Measurements from ENCODE around the gene FOXK1.

Gene FOXK1

GRCh38 chr7:4766666-4767519, 84.8 kb downstream of the FOXK1 start:
- no peak for DNase-seq

- DNase-seq, result no peak
These were observed 86.8 kb downstream of the FOXK1 start for GRCh38 chr7:4768597-4769569.

- DNase-seq, result no peak
These were observed 87.7 kb downstream of the FOXK1 start for GRCh38 chr7:4769761-4770160.

- no peak for DNase-seq
These were observed 88.8 kb downstream of the FOXK1 start for GRCh38 chr7:4770886-4771285.

- DNase-seq, result no peak
These were observed 89.6 kb downstream of the FOXK1 start for GRCh38 chr7:4771737-4772136.

- no peak for DNase-seq
These were observed 90.2 kb downstream of the FOXK1 start for GRCh38 chr7:4772306-4772705.

GRCh38 chr7:4774007-4774406, 91.9 kb downstream of the FOXK1 start:
- no peak for DNase-seq

GRCh38 chr7:4774658-4775249, 92.7 kb downstream of the FOXK1 start:
- DNase-seq, result no peak

- DNase-seq, result peak; percentile 97
These were observed 93.3 kb downstream of the FOXK1 start, which contains the start of gene AP5Z1 for GRCh38 chr7:4775250-4775847. AP5Z1 (plus strand) TSS chr7:4775623; CDS start chr7:4775716, 93 bp downstream.

- DNase-seq, result peak; percentile 59
These were observed 93.9 kb downstream of the FOXK1 start for GRCh38 chr7:4775848-4776623.

- DNase-seq, result no peak
These were observed 97.0 kb downstream of the FOXK1 start for GRCh38 chr7:4779118-4779517.

- no peak for DNase-seq
These were observed 99.4 kb downstream of the FOXK1 start for GRCh38 chr7:4781366-4782069.

GRCh38 chr7:4782333-4783291, 100.5 kb downstream of the FOXK1 start:
- DNase-seq, result no peak

GRCh38 chr7:4783292-4783652, 101.2 kb downstream of the FOXK1 start:
- DNase-seq, result no peak

- no peak for DNase-seq
These were observed 101.8 kb downstream of the FOXK1 start for GRCh38 chr7:4783762-4784351.

GRCh38 chr7:4784799-4785198, 102.7 kb downstream of the FOXK1 start:
- no peak for DNase-seq

GRCh38 chr7:4785371-4785770, 103.3 kb downstream of the FOXK1 start:
- no peak for DNase-seq

GRCh38 chr7:4786015-4786414, 103.9 kb downstream of the FOXK1 start:
- no peak for DNase-seq

GRCh38 chr7:4787541-4787940, 105.4 kb downstream of the FOXK1 start:
- DNase-seq, result no peak

All from activated naive CD4-positive, alpha-beta T cell treated with Interleukin-2 at 50 U/mL for 16 hours (primary cell).